Measurements from ENCODE around the gene LSM3.

LSM3 gene

GRCh38 chr3:14201940-14202684 is 23.5 kb downstream of the LSM3 start:
- no peak for DNase-seq

DNA sequence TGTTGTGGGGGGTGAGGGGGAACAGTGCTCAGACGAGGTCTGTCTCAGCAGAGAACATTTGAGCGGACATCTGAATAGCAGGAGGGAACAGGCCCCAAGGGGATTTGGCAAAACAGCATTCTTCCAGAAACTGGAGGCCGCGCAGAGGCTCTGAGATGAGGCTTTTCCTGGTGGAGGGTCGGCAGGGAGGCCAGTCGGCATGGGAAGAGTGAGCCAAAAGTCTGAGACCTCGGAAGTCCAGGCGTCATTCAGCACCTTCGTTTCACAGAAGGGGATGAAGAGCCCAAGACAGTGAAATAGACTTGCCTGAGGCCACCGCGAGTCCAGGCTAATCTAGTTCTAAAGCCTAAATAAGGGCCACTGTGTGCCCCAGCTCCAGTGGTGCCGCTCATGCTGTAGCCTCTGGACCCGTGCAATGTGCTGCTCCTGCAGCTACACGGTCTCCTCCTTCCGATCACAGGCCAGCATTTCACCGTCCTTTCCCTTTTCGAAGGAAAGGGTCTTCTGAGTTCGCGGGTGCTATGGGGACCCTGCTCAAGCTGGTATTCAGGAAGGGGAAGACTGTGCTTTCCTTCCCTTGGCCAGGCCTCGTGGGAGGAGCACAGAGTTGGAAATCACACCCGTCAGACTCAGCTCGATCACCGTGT is 24.4 kb downstream of the LSM3 start:
- DNase-seq = no peak

DNA sequence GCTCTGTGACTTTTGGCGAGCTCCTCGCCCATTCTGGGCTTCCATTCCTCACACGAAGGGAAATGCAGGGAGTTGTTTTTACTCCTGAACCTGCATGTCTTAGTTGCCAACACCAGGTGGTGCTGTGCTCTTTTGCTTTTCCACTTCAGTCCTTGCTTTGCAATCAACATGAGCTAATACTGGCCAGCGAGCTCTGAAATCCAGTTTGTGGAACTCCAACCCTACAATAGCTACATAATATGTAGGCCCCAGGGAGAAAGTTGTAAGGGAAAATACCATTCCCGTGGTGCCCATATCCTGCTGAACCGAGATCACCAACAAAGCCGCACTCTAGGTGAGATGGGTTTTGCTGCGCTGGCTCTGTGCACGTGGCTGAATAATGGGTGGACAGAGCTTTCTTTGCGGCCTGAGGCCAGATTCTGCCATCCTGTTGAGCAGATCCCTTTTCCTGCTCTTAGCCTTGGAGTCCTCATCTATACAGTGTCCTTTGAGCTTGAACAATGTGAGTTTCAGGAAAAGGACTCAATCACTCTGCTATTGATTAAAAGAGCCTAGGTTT is 25.0 kb downstream of the LSM3 start:
- no peak for DNase-seq

DNA sequence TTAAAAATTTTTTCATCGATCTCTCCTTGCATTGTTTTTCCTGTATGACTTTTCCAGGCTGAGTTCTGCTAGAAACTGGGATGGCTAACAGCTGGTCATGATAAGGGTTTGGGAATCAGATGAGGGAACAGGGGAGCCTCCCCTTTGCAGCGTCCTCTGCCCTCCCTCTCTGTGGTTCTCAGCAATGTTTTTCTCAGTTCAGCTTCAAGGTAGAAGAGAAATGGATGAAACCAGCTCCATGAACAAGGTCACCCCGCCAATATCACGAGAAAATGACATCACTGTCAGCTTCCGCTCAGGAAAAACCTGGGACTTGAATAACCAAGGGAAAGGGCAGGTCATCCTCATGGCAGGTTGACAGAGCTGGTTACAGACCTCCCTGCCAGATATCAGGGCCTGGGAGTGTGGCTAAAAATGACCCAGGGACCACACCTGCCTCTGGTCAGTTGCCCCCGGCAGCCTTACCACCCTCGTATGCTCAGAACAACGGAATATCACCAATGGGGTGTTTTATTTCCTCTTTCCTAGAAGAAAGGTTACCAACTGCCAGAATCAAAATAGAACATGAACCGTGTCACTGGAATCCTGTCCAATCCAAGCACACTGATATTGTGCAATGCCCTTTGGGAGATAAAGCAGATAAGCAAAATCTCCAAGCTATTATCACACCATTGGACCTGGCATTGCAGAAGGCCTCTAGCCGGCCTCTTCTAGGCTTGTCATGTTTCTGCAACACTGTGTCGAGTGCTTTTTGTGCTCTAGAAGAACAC is 26.1 kb downstream of the LSM3 start:
- no peak for DNase-seq

- DNase-seq = no peak
Measured at GRCh38 chr3:14206548-14207177, 28.0 kb downstream of the LSM3 start.

DNA sequence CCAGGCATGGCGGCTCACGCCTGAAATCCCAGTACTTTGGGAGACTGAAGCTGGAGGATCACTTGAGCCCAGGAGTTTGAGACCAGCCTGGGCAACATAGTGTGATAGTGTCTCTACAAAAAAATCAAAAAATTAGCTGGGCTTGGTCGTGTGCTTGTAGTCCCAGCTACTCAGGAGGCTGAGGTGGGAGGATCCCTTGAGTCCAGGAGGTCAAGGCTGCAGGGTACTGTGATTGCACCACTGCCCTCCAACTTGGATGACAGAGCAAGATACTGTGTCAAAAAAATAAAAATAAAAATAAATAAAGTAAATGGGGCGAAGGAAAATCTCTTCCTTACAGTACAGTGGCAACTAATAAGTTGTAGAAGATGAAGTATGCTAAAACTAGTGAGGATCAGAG is 29.6 kb downstream of the LSM3 start:
- no peak for DNase-seq

- DNase-seq = no peak
Measured at GRCh38 chr3:14208977-14209394, 30.4 kb downstream of the LSM3 start.

DNA sequence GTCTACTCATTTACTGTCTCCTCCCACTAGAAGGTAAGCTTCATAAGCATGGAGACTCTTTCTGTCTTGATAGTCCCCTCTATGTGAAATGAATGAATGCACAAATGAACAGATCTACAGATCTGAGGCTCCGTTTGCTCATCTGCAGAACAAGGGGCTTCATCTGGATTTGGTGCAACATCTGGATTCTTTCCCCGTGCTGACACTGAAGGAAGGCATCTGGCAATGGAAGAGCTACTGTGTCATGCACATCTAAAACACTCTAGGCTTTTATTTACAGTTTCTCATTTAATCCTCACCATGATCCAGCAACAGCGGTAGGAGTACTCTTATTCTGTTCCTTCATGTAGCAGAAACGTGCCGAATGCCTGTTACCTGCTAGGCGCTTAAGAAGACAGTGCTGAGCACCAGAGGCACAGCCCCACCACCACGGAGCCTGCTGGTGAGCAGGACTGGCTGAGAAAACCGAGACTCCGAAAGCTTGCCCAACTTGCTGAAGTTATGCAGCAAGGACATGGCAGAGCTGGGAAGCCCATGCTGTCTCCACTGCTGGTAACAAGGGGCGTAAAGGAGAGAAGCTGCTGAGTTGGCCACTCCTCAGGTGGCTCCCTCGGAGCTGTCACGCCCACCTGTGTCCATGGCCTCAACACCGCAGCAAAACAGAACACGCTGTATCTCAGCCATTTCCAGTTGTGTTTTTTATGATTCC is 31.1 kb downstream of the LSM3 start:
- DNase-seq = no peak

- no peak for DNase-seq
Measured at GRCh38 chr3:14210290-14210688, 31.7 kb downstream of the LSM3 start.

DNA sequence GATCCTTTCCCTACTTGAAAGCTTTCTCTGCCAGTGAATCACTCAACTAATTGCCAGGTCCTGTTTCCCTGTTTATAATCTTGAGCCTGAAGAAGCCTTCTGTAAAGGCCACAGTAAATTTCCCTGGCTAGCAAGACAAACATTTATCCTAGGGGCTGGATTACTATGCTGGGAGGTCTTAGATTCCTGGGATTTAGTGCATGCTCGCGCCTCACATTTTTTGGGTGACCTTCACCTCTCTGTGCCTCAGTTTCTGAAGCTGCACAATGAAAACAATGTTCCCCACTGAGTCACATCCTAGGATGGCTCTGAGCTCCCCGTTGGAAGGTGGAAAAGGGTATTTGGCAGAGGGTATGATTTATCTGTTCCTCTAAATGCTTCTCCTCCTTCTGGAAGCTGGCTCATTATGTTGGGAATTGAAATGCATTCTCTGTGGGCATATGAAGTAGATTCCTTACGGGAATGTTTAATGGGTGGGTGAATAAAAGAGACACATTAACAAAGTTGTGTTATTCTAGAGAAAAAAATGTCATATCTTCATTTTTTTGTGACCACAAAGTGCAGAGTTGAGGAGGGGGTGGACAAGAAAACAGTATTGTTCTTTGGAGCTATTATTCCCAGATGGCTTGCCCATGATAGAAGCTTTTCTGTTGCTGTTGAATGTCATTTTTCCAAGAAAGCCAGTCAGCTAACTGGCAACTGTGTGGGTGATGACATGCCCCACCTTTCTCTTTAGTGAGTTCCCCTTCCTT is 32.4 kb downstream of the LSM3 start:
- no peak for DNase-seq

DNA sequence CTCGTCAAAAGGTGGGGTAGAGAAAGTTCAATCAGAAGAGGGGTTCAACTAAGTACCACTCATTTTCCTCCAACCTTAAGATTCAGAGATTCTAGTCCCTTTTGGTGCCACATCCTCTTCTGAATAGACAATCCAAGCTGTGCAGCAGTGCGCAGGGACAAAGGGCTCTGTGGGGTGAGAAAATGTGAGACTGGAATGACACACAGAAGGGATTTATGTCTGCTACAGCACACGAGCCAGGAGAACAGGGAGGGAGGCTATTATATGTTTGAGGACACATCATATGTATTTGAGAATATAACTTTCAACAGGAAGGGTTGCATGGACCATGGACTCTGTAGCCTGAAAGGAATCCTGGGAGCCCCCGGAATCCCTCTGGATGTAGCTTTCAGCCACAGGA is 33.0 kb downstream of the LSM3 start:
- no peak for DNase-seq

- no peak for DNase-seq
Measured at GRCh38 chr3:14212032-14212431, 33.4 kb downstream of the LSM3 start.

DNA sequence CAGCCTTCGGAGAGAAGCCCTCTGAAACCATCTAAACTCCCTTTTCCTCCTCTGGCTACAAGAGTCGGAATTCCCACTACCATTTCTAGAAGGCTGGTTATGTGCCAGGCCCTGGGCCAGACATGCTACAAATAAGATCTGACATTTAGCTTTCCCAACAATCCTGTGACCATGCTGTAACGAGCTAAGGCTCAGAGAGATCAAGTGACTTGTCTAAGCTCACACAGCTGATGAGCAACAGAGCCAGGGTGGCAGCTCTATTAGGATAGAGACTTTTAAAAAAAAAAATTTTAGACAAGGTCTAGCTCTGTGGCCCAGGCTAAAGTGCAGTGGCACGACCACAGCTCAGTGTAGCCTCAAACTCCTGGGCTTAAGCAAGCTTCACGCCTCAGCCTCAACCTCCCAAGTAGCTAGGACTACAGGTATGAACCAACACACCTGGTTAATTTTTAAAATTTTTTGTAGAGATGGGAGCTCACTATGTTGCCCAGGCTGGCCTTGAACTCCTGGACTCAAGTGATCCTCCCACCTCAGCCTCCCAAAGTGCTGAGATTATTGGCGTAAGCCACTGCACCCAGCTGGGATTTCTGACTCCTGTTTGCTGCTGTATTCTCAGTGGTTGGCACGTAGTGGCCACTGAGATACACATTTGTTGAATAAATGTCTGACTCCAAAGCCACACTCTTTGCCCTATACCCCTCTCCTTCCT is 34.6 kb downstream of the LSM3 start:
- DNase-seq = no peak

DNA sequence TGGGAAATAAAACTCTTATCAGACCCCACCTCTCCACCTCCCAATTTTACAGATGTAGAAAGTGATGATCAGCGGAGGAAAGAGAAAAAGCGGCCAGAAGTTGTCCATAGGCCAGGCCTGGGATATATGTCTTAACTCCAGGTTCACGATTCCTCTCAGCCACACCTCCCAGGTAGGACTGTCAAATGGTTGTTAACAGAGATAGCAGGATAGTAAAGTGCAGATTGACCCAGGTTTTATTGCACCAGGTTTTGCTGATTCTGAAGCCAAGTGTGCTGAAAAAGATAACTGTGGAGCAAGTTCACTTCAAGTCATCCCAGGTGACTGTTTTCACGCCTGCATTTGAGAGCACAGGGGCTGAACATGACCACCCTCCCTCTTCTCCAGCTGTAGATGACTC is 36.1 kb downstream of the LSM3 start:
- no peak for DNase-seq

GRCh38 chr3:14216257-14217048 is 37.8 kb downstream of the LSM3 start:
- DNase-seq = no peak

DNA sequence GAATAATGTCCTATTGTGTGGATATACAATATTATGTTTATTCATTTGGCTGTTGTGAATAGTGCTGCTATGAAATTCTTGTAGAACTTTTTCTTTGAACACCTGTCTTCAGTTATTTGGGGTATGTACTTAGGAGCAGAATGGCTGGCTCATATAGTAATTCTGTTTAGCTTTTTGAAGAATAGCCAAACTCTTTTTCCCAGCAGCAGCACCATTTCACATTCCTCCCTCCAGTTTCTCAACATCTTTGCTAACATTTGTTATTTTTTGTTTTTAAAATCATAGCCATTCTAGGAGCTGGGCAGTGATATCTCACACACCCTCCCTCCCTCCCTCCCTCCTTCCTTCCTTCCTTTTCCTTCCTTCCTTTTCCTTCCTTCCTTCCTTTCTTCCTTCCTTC is 39.7 kb downstream of the LSM3 start:
- DNase-seq = no peak

- DNase-seq = no peak
Measured at GRCh38 chr3:14220933-14221332, 42.3 kb downstream of the LSM3 start.

GRCh38 chr3:14221902-14222301 is 43.3 kb downstream of the LSM3 start:
- DNase-seq = no peak

DNA sequence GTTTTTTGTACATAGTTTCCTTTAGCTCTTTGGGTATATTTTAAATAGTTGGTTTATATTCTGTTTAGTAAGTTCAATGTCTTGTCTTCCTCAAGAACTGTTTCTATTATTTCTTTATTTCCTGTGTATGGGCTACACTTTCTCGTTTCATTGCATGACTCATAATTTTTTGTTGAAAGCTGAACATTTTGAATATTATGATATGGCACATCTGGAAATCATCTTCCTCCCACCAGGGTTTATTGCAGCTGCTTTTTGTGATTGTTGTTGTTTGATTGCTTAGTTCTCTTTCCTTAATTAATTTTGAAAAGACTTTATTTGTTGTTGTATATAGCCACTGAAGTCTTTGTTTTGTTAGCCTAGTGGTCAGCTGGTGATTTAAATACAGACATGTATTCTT is 43.8 kb downstream of the LSM3 start:
- DNase-seq = no peak

GRCh38 chr3:14222900-14223594 is 44.4 kb downstream of the LSM3 start:
- DNase-seq = no peak

Data from NCI-H1417 treated with DMSO at 0.1 percent for 48 hours (cell line).